ENCODE results near the gene RADIL. TPM values are rescaled to one million over a fixed set of nuclear protein-coding genes. Genes with fewer than 3 reads are reported as not detected.

RADIL gene
- polyA plus RNA-seq, 1 donor (not counting 4 experiments of a cell fraction or from before 2014, with no cell fraction given) = not detected

- TF ChIP-seq EZH2 (IDR thresholded peaks at IDR 0.05; ENCODE audit: low read length) (no peak), CTCF (optimal IDR thresholded peaks at IDR 0.05 in 1 of 3, IDR thresholded peaks at IDR 0.05 in 1 of 3, conservative IDR thresholded peaks at IDR 0.05 in 1 of 3; ENCODE audit: extremely low read depth in 1 of 3, insufficient read depth in 2 of 3, low read length in 3 of 3) (no peak)
- FAIRE-seq = no peak
- dilution Hi-C loops (cut with MboI; ENCODE audit: extremely low pct_ligation_motif_present, low sequenced_read_pairs) = no loop called here
Measured at GRCh38 chr7:4834601-4835397, 48.7 kb downstream of the RADIL start.

GRCh38 chr7:4833691-4834600 lies 49.6 kb downstream of the RADIL start:
- dilution Hi-C loops (cut with MboI; ENCODE audit: extremely low pct_ligation_motif_present, low sequenced_read_pairs) = no loop called here
- Histone ChIP-seq H3K4me3 (ENCODE audit: control insufficient read depth in 2 of 3, extremely low read depth in 1 of 3, insufficient read depth in 2 of 3, low read depth in 1 of 3, low read length in 3 of 3) (no peak overlapping the region), H3K4me2 (ENCODE audit: control insufficient read depth, extremely low read depth, insufficient read depth, low read depth, low read length) (no peak overlapping the region), H4K20me1 (ENCODE audit: control insufficient read depth, extremely low read depth, insufficient read depth, low read length) (no peaks in the 10 kb centered on the region), H3K4me1 (ENCODE audit: control insufficient read depth, extremely low read depth, insufficient read depth, low read length) (no peaks in the 10 kb centered on the region), H3K36me3 (ENCODE audit: control insufficient read depth in 2 of 2, extremely low read depth in 1 of 2, insufficient read depth in 2 of 2, low read length in 2 of 2) (no peaks in the 10 kb centered on the region), H3K9me3 (ENCODE audit: control insufficient read depth, low read depth, low read length) (no peaks in the 10 kb centered on the region), H3K9ac (ENCODE audit: control insufficient read depth, extremely low read depth, insufficient read depth, low read length) (no peak overlapping the region), H3K27me3 (ENCODE audit: control insufficient read depth, extremely low read depth, insufficient read depth, low read length) (no peaks in the 10 kb centered on the region), H3K79me2 (ENCODE audit: control insufficient read depth, insufficient read depth, low read length) (no peaks in the 10 kb centered on the region), H3K9me1 (ENCODE audit: control insufficient read depth, extremely low read depth, insufficient read depth, low read length) (no peaks in the 10 kb centered on the region), H2AFZ (ENCODE audit: control insufficient read depth, low read length) (no peak overlapping the region), H3K27ac (ENCODE audit: control insufficient read depth, insufficient read depth, low read length) (no peak overlapping the region)
- TF ChIP-seq CTCF (optimal IDR thresholded peaks at IDR 0.05 in 1 of 3, IDR thresholded peaks at IDR 0.05 in 1 of 3, conservative IDR thresholded peaks at IDR 0.05 in 1 of 3; ENCODE audit: extremely low read depth in 1 of 3, insufficient read depth in 2 of 3, low read length in 3 of 3) (no peak), EZH2 (IDR thresholded peaks at IDR 0.05; ENCODE audit: low read length) (no peak)
- no peak for DNase-seq (ENCODE audit: low read depth, low spot score)
- FAIRE-seq = no peak

More at GRCh38 chr7:4834601-4835397, 48.7 kb downstream of the RADIL start:
- H2AFZ ChIP-seq (ENCODE audit: control insufficient read depth, low read length) = no peak overlapping the region
- H3K27ac ChIP-seq (ENCODE audit: control insufficient read depth, insufficient read depth, low read length) = no peak overlapping the region
- no peak overlapping the region for H3K4me3 ChIP-seq (ENCODE audit: control insufficient read depth in 2 of 3, extremely low read depth in 1 of 3, insufficient read depth in 2 of 3, low read depth in 1 of 3, low read length in 3 of 3)
- H3K79me2 ChIP-seq (ENCODE audit: control insufficient read depth, insufficient read depth, low read length) = no peaks in the 10 kb centered on the region
- H3K4me2 ChIP-seq (ENCODE audit: control insufficient read depth, extremely low read depth, insufficient read depth, low read depth, low read length) = no peak overlapping the region
- no peaks in the 10 kb centered on the region for H3K9me1 ChIP-seq (ENCODE audit: control insufficient read depth, extremely low read depth, insufficient read depth, low read length)
- no peaks in the 10 kb centered on the region for H4K20me1 ChIP-seq (ENCODE audit: control insufficient read depth, extremely low read depth, insufficient read depth, low read length)
- no peak overlapping the region for H3K9ac ChIP-seq (ENCODE audit: control insufficient read depth, extremely low read depth, insufficient read depth, low read length)
- no peaks in the 10 kb centered on the region for H3K36me3 ChIP-seq (ENCODE audit: control insufficient read depth in 2 of 2, extremely low read depth in 1 of 2, insufficient read depth in 2 of 2, low read length in 2 of 2)
- DNase-seq (ENCODE audit: low read depth, low spot score) = no peak
- H3K4me1 ChIP-seq (ENCODE audit: control insufficient read depth, extremely low read depth, insufficient read depth, low read length) = no peaks in the 10 kb centered on the region
- no peaks in the 10 kb centered on the region for H3K27me3 ChIP-seq (ENCODE audit: control insufficient read depth, extremely low read depth, insufficient read depth, low read length)
- no peaks in the 10 kb centered on the region for H3K9me3 ChIP-seq (ENCODE audit: control insufficient read depth, low read depth, low read length)

All from keratinocyte (primary cell).